Stomach (tissue), 9 donors: ENCODE measurements around the gene FNDC3B. TPM values are rescaled to one million over a fixed set of nuclear protein-coding genes. Genes with fewer than 3 reads are reported as not detected.

ENCODE experiments used
- DNase-seq, 2 donors: peaks; one replicate each; pipeline versions ENCODE4 v3.0.0 to v3.0.0-alpha.2; 2013 to 2019
- H3K27ac ChIP-seq, 5 donors: fragments of 200-600 bp in 4 of 5; sonication (generic) in 4 of 5; one replicate each; pipeline ENCODE4 v1.5.1; 2013 to 2019; ENCODE audit warnings: mild to moderate bottlenecking in 1 of 5, moderate library complexity in 1 of 5
- H3K27me3 ChIP-seq, 3 donors: fragments of 200-600 bp; sonication (generic); one replicate each; pipeline ENCODE4 v1.5.1; 2017 to 2019; ENCODE audit warnings: mixed run types in 1 of 3
- H3K36me3 ChIP-seq, 4 donors: fragments of 200-600 bp; sonication (generic); 1 replicate in 3 of 4; 2 replicates in 1 of 4; pipeline ENCODE4 v1.5.1; 2016 to 2019
- H3K4me1 ChIP-seq, 4 donors: fragments of 200-600 bp; sonication (generic); one replicate each; pipeline ENCODE4 v1.5.1; 2016 to 2019
- H3K4me3 ChIP-seq, 4 donors: fragments of 200-600 bp; sonication (generic) in 3 of 4; one replicate each; pipeline ENCODE4 v1.5.1; 2016 to 2019; ENCODE audit warnings: mild to moderate bottlenecking in 1 of 4
- H3K9me3 ChIP-seq, 4 donors: fragments of 200-600 bp; sonication (generic); one replicate each; pipeline ENCODE4 v1.5.1; 2016 to 2019
- EP300 ChIP-seq: sonication (generic); formaldehyde crosslinking; IDR thresholded peaks from one replicate; pipeline ENCODE4 v1.6.1; 2017; ENCODE audit warnings: antibody characterized with exemption
- POLR2A ChIP-seq, 4 donors: fragments of 450-650 bp; IDR thresholded peaks; one replicate each; pipeline ENCODE4 v1.6.1; 2016; ENCODE audit warnings: antibody characterized with exemption in 4 of 4, control low read depth in 2 of 4, mild to moderate bottlenecking in 1 of 4, moderate library complexity in 1 of 4
- POLR2AphosphoS5 ChIP-seq, 3 donors: sonication (generic); formaldehyde crosslinking; IDR thresholded peaks; one replicate each; pipeline ENCODE4 v1.6.1; 2016; ENCODE audit warnings: antibody characterized with exemption in 3 of 3
- WGBS, 5 donors: extraction: QIAGEN DNeasy Blood & Tissue Kit in 3 of 5; methylation state at CpG; one replicate each; pipeline versions ENCODE4 v1.1.5 to v1.1.7; 2013 to 2018; 5-methylcytosine and 5-hydroxymethylcytosine counted together
- intact Hi-C: fragments of 100-400 bp; cut with DNase I; formaldehyde crosslinking; loops from one replicate; pipeline ENCODE4 v1.15.1; 2023; ENCODE audit warnings: low total_unique reads
- polyA plus RNA-seq, 3 donors: library from polyadenylated mRNA; stranded (reverse); fragments of 200-250 nt; gene quantifications; one replicate each; pipeline ENCODE4 v1.2.3, GENCODE V29; 2013
- total RNA-seq, 5 donors: library from RNA; depleted of rRNA; stranded (reverse); fragments of >200 nt; gene quantifications; one replicate each; pipeline versions ENCODE4 v1.1.0 to v1.2.3, GENCODE V29; 2014 to 2016
- TF ChIP-seq, protein P1 (sequence below), 7 experiments: fragments of 450-650 bp in 4 of 7; fragments of 200-600 bp in 3 of 7; sonication (generic) in 3 of 7; IDR thresholded peaks; one replicate each; pipeline ENCODE4 v1.5.1; 2016 to 2019; ENCODE audit warnings: antibody characterized with exemption in 7 of 7, control low read depth in 2 of 7, mild to moderate bottlenecking in 1 of 7
- donor health status: healthy with polysubstance abuse.
- donor health status: Bipolar disorder and iron deficiency.
- donor health status: healthy.

The FNDC3B gene
- total and polyA plus RNA-seq, 8 donors, result 6.0 to 229 (median 53.7) TPM

DNA sequence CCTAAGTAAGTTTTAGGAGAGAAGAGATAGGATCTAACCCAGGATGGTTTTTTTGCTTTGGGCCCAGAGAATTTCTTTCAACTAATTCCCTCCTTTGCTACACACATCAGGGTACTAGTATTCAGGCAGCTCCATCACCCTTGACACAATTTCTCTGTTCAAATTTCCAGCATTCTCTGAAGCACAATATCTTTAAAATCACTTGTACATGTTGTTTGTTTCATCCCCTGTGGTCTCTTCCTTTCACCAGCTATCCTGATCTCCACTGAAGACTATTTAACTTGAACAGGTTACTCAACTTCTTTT lies 32.4 kb upstream of the FNDC3B start:
- intact Hi-C loops, result no loop called here
- TF ChIP-seq EP300 (no peak), POLR2A (IDR thresholded peaks at IDR 0.05) (no peak), POLR2AphosphoS5 (IDR thresholded peaks at IDR 0.05) (no peak)
- TF ChIP-seq, protein P1, sequence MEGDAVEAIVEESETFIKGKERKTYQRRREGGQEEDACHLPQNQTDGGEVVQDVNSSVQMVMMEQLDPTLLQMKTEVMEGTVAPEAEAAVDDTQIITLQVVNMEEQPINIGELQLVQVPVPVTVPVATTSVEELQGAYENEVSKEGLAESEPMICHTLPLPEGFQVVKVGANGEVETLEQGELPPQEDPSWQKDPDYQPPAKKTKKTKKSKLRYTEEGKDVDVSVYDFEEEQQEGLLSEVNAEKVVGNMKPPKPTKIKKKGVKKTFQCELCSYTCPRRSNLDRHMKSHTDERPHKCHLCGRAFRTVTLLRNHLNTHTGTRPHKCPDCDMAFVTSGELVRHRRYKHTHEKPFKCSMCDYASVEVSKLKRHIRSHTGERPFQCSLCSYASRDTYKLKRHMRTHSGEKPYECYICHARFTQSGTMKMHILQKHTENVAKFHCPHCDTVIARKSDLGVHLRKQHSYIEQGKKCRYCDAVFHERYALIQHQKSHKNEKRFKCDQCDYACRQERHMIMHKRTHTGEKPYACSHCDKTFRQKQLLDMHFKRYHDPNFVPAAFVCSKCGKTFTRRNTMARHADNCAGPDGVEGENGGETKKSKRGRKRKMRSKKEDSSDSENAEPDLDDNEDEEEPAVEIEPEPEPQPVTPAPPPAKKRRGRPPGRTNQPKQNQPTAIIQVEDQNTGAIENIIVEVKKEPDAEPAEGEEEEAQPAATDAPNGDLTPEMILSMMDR (IDR thresholded peaks at IDR 0.05), result no peak
- no peak for DNase-seq

DNA sequence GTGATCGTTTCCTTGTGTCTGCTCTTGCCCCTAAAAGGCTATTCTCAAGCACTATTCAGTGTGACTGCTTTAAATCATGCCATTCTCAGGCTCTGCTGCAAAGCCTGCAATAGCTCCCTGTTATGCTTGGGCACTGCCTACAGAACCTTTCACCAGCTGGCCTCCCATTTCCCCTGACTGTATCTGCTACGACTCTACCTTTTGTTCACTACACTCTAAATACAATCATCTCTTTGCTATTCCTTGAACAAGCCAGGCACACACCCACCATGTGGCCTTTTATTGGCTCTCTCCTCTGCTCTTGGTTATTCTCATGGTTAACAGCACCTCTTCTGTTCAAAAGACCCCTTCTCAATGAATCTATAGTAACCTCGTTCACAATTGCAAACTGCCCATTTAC lies 29.6 kb upstream of the FNDC3B start:
- whole genome bisulfite sequencing, 5 donors, result 74 to 80% (median 79%) methylated on average over 3 of the region's 3 CpGs
- intact Hi-C loops, result no loop called here
- peaks cover 0 to 7% (median 0%) of the 10 kb centered on the region in 4 donors for H3K4me1 ChIP-seq
- no peak overlapping the region for H3K4me3 ChIP-seq
- DNase-seq, result no peak
- no peak overlapping the region for H3K27ac ChIP-seq
- no peaks in the 10 kb centered on the region for H3K27me3 ChIP-seq
- no peaks in the 10 kb centered on the region for H3K9me3 ChIP-seq
- TF ChIP-seq EP300, result no peak
- TF ChIP-seq, protein P1 (IDR thresholded peaks at IDR 0.05), result no peak
- TF ChIP-seq POLR2A (IDR thresholded peaks at IDR 0.05), result no peak
- TF ChIP-seq POLR2AphosphoS5 (IDR thresholded peaks at IDR 0.05), result no peak
- H3K36me3 ChIP-seq, result no peaks in the 10 kb centered on the region

More for the DNA sequence above, 32.4 kb upstream of the FNDC3B start:
- no peak overlapping the region for H3K4me3 ChIP-seq
- no peaks in the 10 kb centered on the region for H3K27me3 ChIP-seq
- no peaks in the 10 kb centered on the region for H3K36me3 ChIP-seq
- no peak overlapping the region for H3K27ac ChIP-seq
- no peaks in the 10 kb centered on the region for H3K9me3 ChIP-seq
- no peaks in the 10 kb centered on the region for H3K4me1 ChIP-seq

DNA sequence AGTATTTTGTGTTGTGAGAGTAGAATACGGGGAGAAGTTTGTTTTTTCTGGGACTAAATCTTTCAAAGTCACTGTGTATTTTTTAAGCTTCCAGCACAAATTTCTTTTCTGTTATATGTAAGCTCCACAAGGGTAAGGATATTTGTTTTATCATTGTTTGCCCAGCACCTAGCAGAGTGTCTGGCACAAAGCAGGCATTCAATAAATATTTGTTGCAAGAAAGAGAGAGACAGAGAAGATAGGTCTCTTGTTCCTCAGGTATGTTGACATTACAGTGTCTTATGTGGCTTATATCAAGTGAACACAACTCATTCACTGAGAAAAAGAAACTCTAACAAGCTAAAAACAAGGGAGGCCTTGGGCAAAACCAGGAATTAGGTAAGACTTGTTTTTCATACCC lies 26.6 kb upstream of the FNDC3B start:
- H3K9me3 ChIP-seq, result no peaks in the 10 kb centered on the region
- intact Hi-C loops, result no loop called here
- H3K4me3 ChIP-seq, result no peak overlapping the region
- H3K4me1 ChIP-seq, result peaks cover 0 to 7% (median 0%) of the 10 kb centered on the region in 4 donors
- no peak for DNase-seq
- H3K36me3 ChIP-seq, result no peaks in the 10 kb centered on the region
- H3K27me3 ChIP-seq, result no peaks in the 10 kb centered on the region
- 29 to 74% (median 53%) methylated on average over 1 of the region's 1 CpG for WGBS, 5 donors
- no peak overlapping the region for H3K27ac ChIP-seq
- TF ChIP-seq POLR2A (IDR thresholded peaks at IDR 0.05), result no peak
- TF ChIP-seq EP300, result no peak
- TF ChIP-seq, protein P1 (IDR thresholded peaks at IDR 0.05), result no peak
- no peak for TF ChIP-seq POLR2AphosphoS5 (IDR thresholded peaks at IDR 0.05)

DNA sequence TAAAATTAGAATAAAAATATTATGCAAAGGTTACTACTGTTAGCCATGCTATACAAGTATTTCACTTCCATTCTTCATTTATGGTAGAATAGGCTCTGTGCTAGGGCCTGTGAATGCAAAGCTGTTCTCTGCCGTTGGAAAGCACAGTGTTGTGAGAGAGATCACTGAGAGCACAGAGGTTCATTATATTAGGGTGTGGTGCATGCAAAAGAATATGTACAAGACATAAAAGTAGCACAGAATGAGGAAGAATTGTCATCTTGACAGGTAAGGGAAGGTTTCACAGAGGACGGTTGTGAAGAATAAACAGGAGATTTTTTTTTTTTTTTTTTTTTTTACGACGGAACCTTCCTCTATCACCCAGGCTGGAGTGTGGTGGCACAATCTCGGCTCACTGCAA lies 25.2 kb upstream of the FNDC3B start:
- 77 to 91% (median 83%) methylated on average over 5 of the region's 5 CpGs for WGBS, 5 donors
- TF ChIP-seq POLR2A (IDR thresholded peaks at IDR 0.05), result no peak
- no peak overlapping the region for H3K27ac ChIP-seq
- no peaks in the 10 kb centered on the region for H3K9me3 ChIP-seq
- intact Hi-C loops, result no loop called here
- H3K36me3 ChIP-seq, result no peaks in the 10 kb centered on the region
- DNase-seq, result no peak
- H3K4me1 ChIP-seq, result peaks cover 0 to 7% (median 0%) of the 10 kb centered on the region in 4 donors
- H3K27me3 ChIP-seq, result no peaks in the 10 kb centered on the region
- no peak overlapping the region for H3K4me3 ChIP-seq

GRCh38 chr3:172018364-172018763 lies 21.0 kb upstream of the FNDC3B start:
- Histone ChIP-seq H3K27me3 (no peaks in the 10 kb centered on the region), H3K36me3 (no peaks in the 10 kb centered on the region), H3K27ac (no peak overlapping the region), H3K4me1 (no peaks in the 10 kb centered on the region), H3K9me3 (no peaks in the 10 kb centered on the region), H3K4me3 (no peak overlapping the region)
- intact Hi-C loops, result no loop called here
- DNase-seq, result no peak
- TF ChIP-seq POLR2A (IDR thresholded peaks at IDR 0.05), result no peak

- Histone ChIP-seq H3K27ac (no peak overlapping the region), H3K4me3 (no peak overlapping the region), H3K27me3 (no peaks in the 10 kb centered on the region), H3K36me3 (no peaks in the 10 kb centered on the region), H3K4me1 (no peaks in the 10 kb centered on the region), H3K9me3 (no peaks in the 10 kb centered on the region)
- no peak for TF ChIP-seq POLR2AphosphoS5 (IDR thresholded peaks at IDR 0.05)
- TF ChIP-seq POLR2A (IDR thresholded peaks at IDR 0.05), result no peak
- no peak for TF ChIP-seq EP300
- TF ChIP-seq, protein P1 (IDR thresholded peaks at IDR 0.05), result no peak
- intact Hi-C loops, result no loop called here
- DNase-seq, result no peak
- 46 to 86% (median 72%) methylated on average over 2 of the region's 2 CpGs for WGBS, 5 donors
These were observed 18.6 kb upstream of the FNDC3B start for GRCh38 chr3:172020763-172021162.
